Liver (tissue), 9 donors: ENCODE measurements around the gene KRT16. TPM values are rescaled to one million over a fixed set of nuclear protein-coding genes. Genes with fewer than 3 reads are reported as not detected.
A peak's percentile ranks its signal among the peaks of the same experiment; 100 is the strongest.

ENCODE experiments used
- DNase-seq: peaks from one replicate; pipeline ENCODE4 v3.0.0-alpha.2; 2017; ENCODE audit warnings: low spot score
- H3K27ac ChIP-seq, 2 donors: one replicate each; pipeline ENCODE4 v1.7.0; 2013; ENCODE audit warnings: inconsistent platforms in 2 of 2, low read length in 2 of 2, control low read depth in 1 of 2, low read depth in 1 of 2, mild to moderate bottlenecking in 1 of 2
- H3K27me3 ChIP-seq, 4 donors: one replicate each; pipeline versions ENCODE4 v1.6.1 to v1.7.0; 2013; ENCODE audit warnings: low read length in 3 of 4, inconsistent platforms in 1 of 4, mild to moderate bottlenecking in 1 of 4, moderate library complexity in 1 of 4; ENCODE audit not compliant: control insufficient read depth in 4 of 4, insufficient read depth in 4 of 4
- H3K36me3 ChIP-seq, 4 donors: one replicate each; pipeline versions ENCODE4 v1.6.1 to v1.7.0; 2013; ENCODE audit warnings: low read length in 3 of 4, mild to moderate bottlenecking in 3 of 4, low read depth in 1 of 4, moderate library complexity in 1 of 4; ENCODE audit not compliant: control insufficient read depth in 4 of 4, insufficient read depth in 3 of 4
- H3K4me1 ChIP-seq, 4 donors: one replicate each; pipeline versions ENCODE4 v1.6.1 to v1.7.0; 2013; ENCODE audit warnings: low read length in 3 of 4, mild to moderate bottlenecking in 3 of 4, moderate library complexity in 1 of 4; ENCODE audit not compliant: control insufficient read depth in 4 of 4, insufficient read depth in 4 of 4
- H3K4me3 ChIP-seq, 3 donors: one replicate each; pipeline versions ENCODE4 v1.6.1 to v1.7.0; 2013; ENCODE audit warnings: low read length in 3 of 3, control low read depth in 1 of 3, low read depth in 1 of 3, mild to moderate bottlenecking in 1 of 3
- H3K9ac ChIP-seq, 2 donors: one replicate each; pipeline ENCODE4 v1.7.0; 2013; ENCODE audit warnings: low read length in 2 of 2, mild to moderate bottlenecking in 2 of 2, moderate library complexity in 2 of 2, control low read depth in 1 of 2, low read depth in 1 of 2
- H3K9me3 ChIP-seq, 4 donors: one replicate each; pipeline versions ENCODE4 v1.6.1 to v1.7.0; 2013; ENCODE audit warnings: low read length in 3 of 4; ENCODE audit not compliant: control insufficient read depth in 4 of 4
- EGR1 ChIP-seq, 2 donors: IDR thresholded peaks; 2 replicates each; pipeline ENCODE4 v1.6.1; 2016 to 2018; ENCODE audit warnings: antibody characterized with exemption in 2 of 2, low read depth in 2 of 2
- FOXA2 ChIP-seq: IDR thresholded peaks from 2 replicates; pipeline ENCODE4 v1.6.1; 2016; ENCODE audit warnings: antibody characterized with exemption
- GABPA ChIP-seq, 2 donors: IDR thresholded peaks in 1 of 2; conservative IDR thresholded peaks in 1 of 2; 2 replicates each; pipeline ENCODE4 v1.6.1; 2016; ENCODE audit warnings: antibody characterized with exemption in 2 of 2, mild to moderate bottlenecking in 1 of 2, moderate library complexity in 1 of 2
- NR2F2 ChIP-seq: IDR thresholded peaks from 2 replicates; pipeline ENCODE4 v1.6.1; 2016; ENCODE audit warnings: antibody characterized with exemption
- RAD21 ChIP-seq, 2 donors: IDR thresholded peaks; 2 replicates each; pipeline ENCODE4 v1.6.1; 2016; ENCODE audit warnings: antibody characterized with exemption in 2 of 2, mild to moderate bottlenecking in 2 of 2
- REST ChIP-seq: IDR thresholded peaks from 2 replicates; pipeline ENCODE4 v1.6.1; 2016; ENCODE audit warnings: antibody characterized with exemption, mild to moderate bottlenecking
- RXRA ChIP-seq, 2 donors: IDR thresholded peaks; 2 replicates each; pipeline ENCODE4 v1.6.1; 2017 to 2018; ENCODE audit warnings: antibody characterized with exemption in 2 of 2, mild to moderate bottlenecking in 1 of 2
- WGBS: extraction: QIAGEN DNeasy Blood & Tissue Kit; methylation state at CpG from one replicate; pipeline ENCODE4 v1.1.7; 2013; 5-methylcytosine and 5-hydroxymethylcytosine counted together
- polyA plus RNA-seq, 2 donors: library from polyadenylated mRNA; stranded (reverse) in 1 of 2; unstranded in 1 of 2; fragments of 200-250 nt in 1 of 2; fragments of >200 nt in 1 of 2; fragmentation: Nextera tagmentation in 1 of 2; extraction: Ambion mirVana in 1 of 2; gene quantifications; one replicate each; pipeline versions ENCODE4 v1.2.1 to v1.2.3, GENCODE V29; 2013 to 2015
- total RNA-seq, 2 donors: library from RNA; depleted of rRNA; stranded (reverse); fragments of >200 nt; gene quantifications; one replicate each; pipeline ENCODE4 v1.2.3, GENCODE V29; 2014
- TF ChIP-seq, protein P1 (sequence below): fragments of 150-350 bp; IDR thresholded peaks from 2 replicates; pipeline ENCODE4 v1.5.1; 2017; ENCODE audit warnings: improper control_type of control experiment, low read depth, low read length; ENCODE audit not compliant: missing input control
- donor health status: healthy.
- donor health status: healthy.
- donor health status: healthy.
- donor health status: healthy.
- donor health status: healthy.

KRT16 gene
- total and polyA plus RNA-seq, 4 donors: not detected

- H3K4me3 ChIP-seq: peak overlapping the region; percentile 20 to 59 (median 30)
- peak; percentile 90 for DNase-seq
- no peaks in the 10 kb centered on the region for H3K36me3 ChIP-seq
- H3K27me3 ChIP-seq: no peaks in the 10 kb centered on the region
- H3K9ac ChIP-seq: peak overlapping the region in 1 of 2 donors; percentile 72
- TF ChIP-seq FOXA2: no peak
- no peak for TF ChIP-seq REST
- TF ChIP-seq NR2F2: no peak
- TF ChIP-seq RXRA (IDR thresholded peaks at IDR 0.05): peak in 1 of 2 donors; percentile 9
- TF ChIP-seq, protein P1, sequence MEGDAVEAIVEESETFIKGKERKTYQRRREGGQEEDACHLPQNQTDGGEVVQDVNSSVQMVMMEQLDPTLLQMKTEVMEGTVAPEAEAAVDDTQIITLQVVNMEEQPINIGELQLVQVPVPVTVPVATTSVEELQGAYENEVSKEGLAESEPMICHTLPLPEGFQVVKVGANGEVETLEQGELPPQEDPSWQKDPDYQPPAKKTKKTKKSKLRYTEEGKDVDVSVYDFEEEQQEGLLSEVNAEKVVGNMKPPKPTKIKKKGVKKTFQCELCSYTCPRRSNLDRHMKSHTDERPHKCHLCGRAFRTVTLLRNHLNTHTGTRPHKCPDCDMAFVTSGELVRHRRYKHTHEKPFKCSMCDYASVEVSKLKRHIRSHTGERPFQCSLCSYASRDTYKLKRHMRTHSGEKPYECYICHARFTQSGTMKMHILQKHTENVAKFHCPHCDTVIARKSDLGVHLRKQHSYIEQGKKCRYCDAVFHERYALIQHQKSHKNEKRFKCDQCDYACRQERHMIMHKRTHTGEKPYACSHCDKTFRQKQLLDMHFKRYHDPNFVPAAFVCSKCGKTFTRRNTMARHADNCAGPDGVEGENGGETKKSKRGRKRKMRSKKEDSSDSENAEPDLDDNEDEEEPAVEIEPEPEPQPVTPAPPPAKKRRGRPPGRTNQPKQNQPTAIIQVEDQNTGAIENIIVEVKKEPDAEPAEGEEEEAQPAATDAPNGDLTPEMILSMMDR: peak; percentile 90
- peak; percentile 84 to 85 for TF ChIP-seq RAD21 (IDR thresholded peaks at IDR 0.05)
- WGBS: under 1% methylated on average over 22 of the region's 22 CpGs
- peaks cover 6 to 12% (median 9%) of the 10 kb centered on the region in 4 donors for H3K4me1 ChIP-seq
- H3K27ac ChIP-seq: no peak overlapping the region
- H3K9me3 ChIP-seq: no peaks in the 10 kb centered on the region
These were observed 35.4 kb upstream of the KRT16 start for GRCh38 chr17:41647940-41648410.

DNA sequence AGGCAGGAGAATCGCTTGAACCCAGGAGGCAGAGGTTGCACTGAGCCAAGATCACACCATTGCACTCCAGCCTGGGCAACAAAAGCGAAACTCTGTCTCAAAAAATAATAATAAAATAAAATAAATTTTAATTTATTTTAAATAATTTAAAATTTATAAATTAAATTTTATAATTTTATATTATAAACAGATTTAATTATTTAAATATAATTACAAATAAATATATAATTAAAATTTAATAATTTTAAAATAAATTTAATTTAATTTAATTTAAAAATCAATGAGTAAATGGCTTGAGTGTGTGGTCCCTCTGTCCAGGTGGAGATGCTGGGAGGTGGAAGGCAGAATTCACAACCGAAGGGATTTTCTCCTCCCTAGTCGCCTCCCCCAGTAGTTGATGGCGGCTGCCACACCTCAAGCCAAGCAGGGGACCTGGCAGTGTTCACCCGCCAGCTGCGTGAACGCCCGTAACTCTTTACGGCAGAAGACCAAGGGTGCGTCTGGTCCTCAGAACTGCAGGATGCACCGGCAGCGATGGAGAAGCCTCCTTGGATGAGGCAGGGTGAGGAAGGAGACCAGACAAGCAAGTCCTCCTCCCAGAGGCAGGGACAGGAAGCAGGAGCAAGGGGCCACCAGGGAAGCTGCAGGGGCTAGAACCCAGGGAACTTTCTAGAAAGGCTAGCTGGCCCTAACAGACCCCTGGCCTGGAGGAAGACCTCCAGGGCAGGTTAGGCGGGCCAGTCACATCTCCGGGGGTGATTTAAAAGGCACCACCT is 34.7 kb upstream of the KRT16 start:
- H3K27me3 ChIP-seq: no peaks in the 10 kb centered on the region
- no peak overlapping the region for H3K9ac ChIP-seq
- no peak overlapping the region for H3K27ac ChIP-seq
- H3K4me1 ChIP-seq: peaks cover 6 to 12% (median 9%) of the 10 kb centered on the region in 4 donors
- WGBS: 64% methylated on average over 15 of the region's 15 CpGs
- TF ChIP-seq EGR1 (IDR thresholded peaks at IDR 0.05; ENCODE audit: low read depth in 2 of 2): no peak
- TF ChIP-seq RXRA (IDR thresholded peaks at IDR 0.05): no peak
- no peak for TF ChIP-seq GABPA (IDR thresholded peaks at IDR 0.05 in 1 of 2, conservative IDR thresholded peaks at IDR 0.05 in 1 of 2)
- H3K4me3 ChIP-seq: no peak overlapping the region
- no peak for DNase-seq
- H3K9me3 ChIP-seq: no peaks in the 10 kb centered on the region
- H3K36me3 ChIP-seq: no peaks in the 10 kb centered on the region
